Measurements from ENCODE around the gene CRAMP1.

Gene CRAMP1

DNA sequence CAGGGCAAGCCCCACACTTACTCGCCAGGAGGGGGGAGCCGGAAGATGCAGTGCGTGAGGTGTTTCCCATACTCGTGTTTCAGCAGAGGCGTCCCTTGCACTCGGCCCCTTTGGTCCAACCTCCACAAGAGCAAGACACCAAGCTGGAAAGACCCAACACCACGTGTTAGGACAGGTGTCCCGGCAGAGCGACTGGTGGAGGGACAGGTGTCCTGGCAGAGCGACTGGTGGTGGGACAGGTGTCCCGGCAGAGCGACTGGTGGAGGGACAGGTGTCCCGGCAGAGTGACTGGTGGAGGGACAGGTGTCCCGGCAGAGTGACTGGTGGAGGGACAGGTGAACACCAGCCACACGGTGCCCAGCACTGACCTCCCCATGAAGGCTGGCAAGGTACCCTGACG lies 19.7 kb upstream of the CRAMP1 start:
- no peak for TF ChIP-seq SIN3A (IDR thresholded peaks at IDR 0.05; ENCODE audit: borderline replicate concordance, insufficient read depth, low read length)
- no peak for TF ChIP-seq POLR2AphosphoS5 (IDR thresholded peaks at IDR 0.05; ENCODE audit: low read depth, low read length)
- TF ChIP-seq TAF1 (IDR thresholded peaks at IDR 0.05; ENCODE audit: borderline replicate concordance, insufficient read depth, low read length): no peak
- no peak for TF ChIP-seq FOXP2 (optimal IDR thresholded peaks at IDR 0.05; ENCODE audit: borderline replicate concordance, extremely low read depth, extremely low read length, insufficient read depth)
- TF ChIP-seq, protein P1, sequence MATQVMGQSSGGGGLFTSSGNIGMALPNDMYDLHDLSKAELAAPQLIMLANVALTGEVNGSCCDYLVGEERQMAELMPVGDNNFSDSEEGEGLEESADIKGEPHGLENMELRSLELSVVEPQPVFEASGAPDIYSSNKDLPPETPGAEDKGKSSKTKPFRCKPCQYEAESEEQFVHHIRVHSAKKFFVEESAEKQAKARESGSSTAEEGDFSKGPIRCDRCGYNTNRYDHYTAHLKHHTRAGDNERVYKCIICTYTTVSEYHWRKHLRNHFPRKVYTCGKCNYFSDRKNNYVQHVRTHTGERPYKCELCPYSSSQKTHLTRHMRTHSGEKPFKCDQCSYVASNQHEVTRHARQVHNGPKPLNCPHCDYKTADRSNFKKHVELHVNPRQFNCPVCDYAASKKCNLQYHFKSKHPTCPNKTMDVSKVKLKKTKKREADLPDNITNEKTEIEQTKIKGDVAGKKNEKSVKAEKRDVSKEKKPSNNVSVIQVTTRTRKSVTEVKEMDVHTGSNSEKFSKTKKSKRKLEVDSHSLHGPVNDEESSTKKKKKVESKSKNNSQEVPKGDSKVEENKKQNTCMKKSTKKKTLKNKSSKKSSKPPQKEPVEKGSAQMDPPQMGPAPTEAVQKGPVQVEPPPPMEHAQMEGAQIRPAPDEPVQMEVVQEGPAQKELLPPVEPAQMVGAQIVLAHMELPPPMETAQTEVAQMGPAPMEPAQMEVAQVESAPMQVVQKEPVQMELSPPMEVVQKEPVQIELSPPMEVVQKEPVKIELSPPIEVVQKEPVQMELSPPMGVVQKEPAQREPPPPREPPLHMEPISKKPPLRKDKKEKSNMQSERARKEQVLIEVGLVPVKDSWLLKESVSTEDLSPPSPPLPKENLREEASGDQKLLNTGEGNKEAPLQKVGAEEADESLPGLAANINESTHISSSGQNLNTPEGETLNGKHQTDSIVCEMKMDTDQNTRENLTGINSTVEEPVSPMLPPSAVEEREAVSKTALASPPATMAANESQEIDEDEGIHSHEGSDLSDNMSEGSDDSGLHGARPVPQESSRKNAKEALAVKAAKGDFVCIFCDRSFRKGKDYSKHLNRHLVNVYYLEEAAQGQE (IDR thresholded peaks at IDR 0.05; ENCODE audit: insufficient read depth in 1 of 2, low read depth in 2 of 2, low read length in 2 of 2): no peak

DNA sequence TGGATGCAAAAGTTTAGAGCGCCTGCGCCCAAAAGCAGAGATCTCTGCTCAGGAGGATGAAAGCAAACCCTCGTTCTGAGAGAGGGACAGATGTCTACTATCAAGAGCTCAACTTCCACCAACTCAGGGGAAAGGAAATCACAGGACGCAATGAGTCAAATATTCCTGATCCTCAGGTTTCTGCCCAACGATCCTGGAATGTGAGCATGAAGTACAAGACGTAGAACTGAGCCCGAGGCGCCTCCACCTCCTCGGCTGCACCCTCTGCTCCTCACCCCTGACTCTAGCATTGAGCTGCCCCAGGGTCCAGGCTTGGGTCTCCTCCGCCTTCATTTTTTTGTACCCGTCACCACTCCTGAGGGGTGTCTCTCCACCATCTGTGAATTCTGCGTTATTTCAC lies 15.6 kb upstream of the CRAMP1 start:
- TF ChIP-seq SIN3A (IDR thresholded peaks at IDR 0.05; ENCODE audit: borderline replicate concordance, insufficient read depth, low read length): no peak
- TF ChIP-seq TAF1 (IDR thresholded peaks at IDR 0.05; ENCODE audit: borderline replicate concordance, insufficient read depth, low read length): no peak
- TF ChIP-seq FOXP2 (optimal IDR thresholded peaks at IDR 0.05; ENCODE audit: borderline replicate concordance, extremely low read depth, extremely low read length, insufficient read depth): no peak
- TF ChIP-seq, protein P1 (IDR thresholded peaks at IDR 0.05; ENCODE audit: insufficient read depth in 1 of 2, low read depth in 2 of 2, low read length in 2 of 2): no peak
- no peak for TF ChIP-seq POLR2AphosphoS5 (IDR thresholded peaks at IDR 0.05; ENCODE audit: low read depth, low read length)

DNA sequence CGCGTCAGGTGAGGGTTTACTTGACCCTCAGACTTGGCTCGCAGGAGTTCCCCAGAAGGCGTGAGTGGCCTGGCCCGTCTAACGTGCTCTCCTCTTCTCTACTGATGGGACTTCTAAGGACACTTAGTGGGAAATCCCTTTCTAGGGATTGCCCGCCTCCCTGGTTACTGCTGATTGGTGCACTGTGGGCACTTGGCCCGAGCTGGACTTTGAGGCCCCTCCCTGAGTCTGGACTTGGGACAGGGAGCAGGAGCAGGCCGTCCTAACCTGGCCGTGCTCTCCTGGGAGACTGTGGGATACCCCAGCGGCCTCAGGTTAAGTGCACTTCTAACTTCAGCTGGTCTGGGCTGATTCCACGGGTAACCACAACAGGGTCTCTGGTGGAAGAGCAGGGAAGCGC lies 15.0 kb upstream of the CRAMP1 start:
- TF ChIP-seq, protein P1 (IDR thresholded peaks at IDR 0.05; ENCODE audit: insufficient read depth in 1 of 2, low read depth in 2 of 2, low read length in 2 of 2): no peak
- no peak for TF ChIP-seq TAF1 (IDR thresholded peaks at IDR 0.05; ENCODE audit: borderline replicate concordance, insufficient read depth, low read length)
- TF ChIP-seq FOXP2 (optimal IDR thresholded peaks at IDR 0.05; ENCODE audit: borderline replicate concordance, extremely low read depth, extremely low read length, insufficient read depth): no peak

DNA sequence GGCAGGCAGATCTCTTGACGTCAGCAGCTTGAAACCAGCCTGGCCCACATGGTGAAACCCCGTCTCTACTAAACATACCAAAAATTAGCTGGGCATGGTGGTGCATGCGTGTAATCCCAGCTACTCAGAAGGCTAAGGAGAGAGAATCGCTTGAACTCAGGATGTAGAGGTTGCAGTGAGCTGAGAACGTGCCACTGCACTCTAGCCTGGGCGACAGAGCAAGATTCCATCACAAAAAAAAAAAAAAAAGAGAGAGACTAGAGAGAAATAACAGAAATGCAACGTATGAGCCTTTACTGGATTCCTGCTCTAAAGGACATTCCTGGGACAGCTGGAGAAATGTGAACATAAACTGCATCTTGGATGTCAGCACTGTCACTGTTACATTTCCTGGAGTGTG lies 11.1 kb upstream of the CRAMP1 start:
- TF ChIP-seq, protein P1 (IDR thresholded peaks at IDR 0.05; ENCODE audit: insufficient read depth in 1 of 2, low read depth in 2 of 2, low read length in 2 of 2): no peak
- TF ChIP-seq POLR2AphosphoS5 (IDR thresholded peaks at IDR 0.05; ENCODE audit: low read depth, low read length) (no peak), FOXP2 (optimal IDR thresholded peaks at IDR 0.05; ENCODE audit: borderline replicate concordance, extremely low read depth, extremely low read length, insufficient read depth) (no peak), SIN3A (IDR thresholded peaks at IDR 0.05; ENCODE audit: borderline replicate concordance, insufficient read depth, low read length) (no peak)

DNA sequence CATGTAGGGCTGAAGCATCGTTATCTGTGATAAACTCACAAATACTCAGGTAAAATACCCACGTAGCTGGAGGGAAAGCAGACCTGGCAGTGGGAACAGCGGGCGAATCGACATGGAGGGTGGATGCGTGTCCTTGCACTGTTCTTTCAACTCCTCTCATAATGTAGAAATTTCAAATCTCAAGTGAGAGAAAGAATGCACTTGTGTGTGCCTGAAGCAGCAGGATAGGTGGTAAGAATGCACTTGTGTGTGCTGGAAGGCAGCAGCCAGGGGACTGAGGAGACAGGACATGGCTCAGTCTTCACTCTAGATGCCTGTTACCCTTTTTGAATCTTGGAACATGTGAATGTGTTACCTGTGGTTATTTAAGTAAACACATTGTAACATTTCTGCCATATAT lies 10.7 kb upstream of the CRAMP1 start:
- TF ChIP-seq TAF1 (IDR thresholded peaks at IDR 0.05; ENCODE audit: borderline replicate concordance, insufficient read depth, low read length) (no peak), POLR2AphosphoS5 (IDR thresholded peaks at IDR 0.05; ENCODE audit: low read depth, low read length) (no peak), FOXP2 (optimal IDR thresholded peaks at IDR 0.05; ENCODE audit: borderline replicate concordance, extremely low read depth, extremely low read length, insufficient read depth) (no peak), SIN3A (IDR thresholded peaks at IDR 0.05; ENCODE audit: borderline replicate concordance, insufficient read depth, low read length) (no peak)
- TF ChIP-seq, protein P1 (IDR thresholded peaks at IDR 0.05; ENCODE audit: insufficient read depth in 1 of 2, low read depth in 2 of 2, low read length in 2 of 2): no peak
